ENCODE data around the gene ABAT. TPM values are rescaled to one million over a fixed set of nuclear protein-coding genes. Genes with fewer than 3 reads are reported as not detected.

The ABAT gene
- 4.7 TPM for total RNA-seq (2021; ENCODE audit: unreplicated experiment)
- 1.5 and 2.1 TPM in 2 replicates for polyA plus RNA-seq (2012)
- Bru-seq, nascent RNA, result percentile 40 among the genes with signal in this experiment
- percentile 56 among the genes with signal in this experiment for BruChase-seq, experiment 1, labeled RNA remaining after a 6-hour chase
- BruChase-seq, experiment 2, labeled RNA remaining after a 2-hour chase, result percentile 49 among the genes with signal in this experiment
- long read RNA-seq, partial matches to known transcripts, result 7 of 9 reads
- long read RNA-seq, other reads (novel, unspliced or antisense), result 2 of 9 reads

GRCh38 chr16:8674413-8675022, at the start of gene ABAT:
ABAT (plus strand) TSS chr16:8674617; CDS start chr16:8735740, 61,123 bp downstream.
- peak within 1 kb of the TSS; percentile 59 to 67 for H3K4me3 ChIP-seq (replicated peaks in 1 of 2; ENCODE audit: low read depth in 1 of 2, low read length in 2 of 2)
- no peaks in the 10 kb centered on the region for H4K20me1 ChIP-seq (ENCODE audit: insufficient read depth)
- BruUV-seq (replicated peaks), result no TSS peak
- no peaks in the 10 kb centered on the region; a peak in 1 of 4 replicates for H3K9me3 ChIP-seq (ENCODE audit: control insufficient read depth in 1 of 2, insufficient read depth in 1 of 2, low read depth in 1 of 2, low read length in 2 of 2)
- DNase-seq (ENCODE audit: low read depth, low spot score) (peak; percentile 37), ATAC-seq (peak; percentile 99)
- H3K79me2 ChIP-seq (ENCODE audit: insufficient read depth, low read length), result no peaks in the 10 kb centered on the region
- CTCF ChIA-PET, result interaction anchor here (1.0 to 1.4 kb wide), 2 partner anchors 39 to 464 kb away, joined by 3 to 5 read pairs; no protein-coding TSS in a partner anchor
- no peaks in the 10 kb centered on the region for H3K9me2 ChIP-seq (ENCODE audit: insufficient read depth)
- intact Hi-C loops (cut with micrococcal nuclease), result no loop called here
- H3K4me2 ChIP-seq (ENCODE audit: low read length), result peak within 1 kb of the TSS; percentile 94
- H2AFZ ChIP-seq (ENCODE audit: low read depth, low read length, poor library complexity, severe bottlenecking), result peak within 1 kb of the TSS; percentile 85
- RAD21 ChIA-PET (ENCODE audit: low non-redundant PET in 1 of 2, low total read pairs in 2 of 2, uncharacterized antibody in 2 of 2, unreplicated experiment in 2 of 2), result no interaction called here
- H3K36me3 ChIP-seq (ENCODE audit: control insufficient read depth in 1 of 2, insufficient read depth in 2 of 2, low read length in 2 of 2), result no peaks in the 10 kb centered on the region
- H3K27ac ChIP-seq (ENCODE audit: low read depth, low read length), result no peak within 1 kb of the TSS; the same call in 1 of the 2 replicates
- no peaks in the 10 kb centered on the region for H3K27me3 ChIP-seq (ENCODE audit: insufficient read depth, low read length)
- TF ChIP-seq POLR2A (IDR thresholded peaks at IDR 0.05; ENCODE audit: borderline replicate concordance, extremely low read depth, insufficient read depth, insufficient read length) (peak; percentile 37), ZFX (IDR thresholded peaks at IDR 0.05) (no peak), SP1 (IDR thresholded peaks at IDR 0.05; ENCODE audit: low read depth) (peak; percentile 50; the same call in 1 of the 2 replicates)
- POLR2A ChIA-PET, result interaction anchor here (0.6 kb wide), 1 partner anchor 417 kb away, joined by 3 read pairs; the partner anchor contains the start of gene HAPSTR1
- H3K9ac ChIP-seq (ENCODE audit: low read length), result peak within 1 kb of the TSS; percentile 44
- peaks cover 8 to 43% of the 10 kb centered on the region in 2 experiments; a peak in 3 of 4 replicates for H3K4me1 ChIP-seq (ENCODE audit: control insufficient read depth in 1 of 2, insufficient read depth in 2 of 2, low read length in 2 of 2)

GRCh38 chr16:8625491-8626087, 48.8 kb upstream of the ABAT start:
- BruUV-seq (replicated peaks), result no TSS peak
- TF ChIP-seq SIN3A (IDR thresholded peaks at IDR 0.05; ENCODE audit: low read depth), result no peak
- TF ChIP-seq EZH2 (IDR thresholded peaks at IDR 0.05), result no peak
- RAD21 ChIA-PET (ENCODE audit: low non-redundant PET in 1 of 2, low total read pairs in 2 of 2, uncharacterized antibody in 2 of 2, unreplicated experiment in 2 of 2), result no interaction called here
- Histone ChIP-seq H2AFZ (ENCODE audit: low read depth, low read length, poor library complexity, severe bottlenecking) (no peak overlapping the region), H3K9me3 (ENCODE audit: control insufficient read depth in 1 of 2, insufficient read depth in 1 of 2, low read depth in 1 of 2, low read length in 2 of 2) (no peaks in the 10 kb centered on the region), H3K4me1 (ENCODE audit: control insufficient read depth in 1 of 2, insufficient read depth in 2 of 2, low read length in 2 of 2) (peaks cover 7 to 17% of the 10 kb centered on the region in 2 experiments; a peak in 3 of 4 replicates), H3K4me3 (replicated peaks in 1 of 2; ENCODE audit: low read depth in 1 of 2, low read length in 2 of 2) (no peak overlapping the region), H3K36me3 (ENCODE audit: control insufficient read depth in 1 of 2, insufficient read depth in 2 of 2, low read length in 2 of 2) (peaks cover 36 to 40% of the 10 kb centered on the region in 2 experiments; a peak in 3 of 4 replicates), H3K9me2 (ENCODE audit: insufficient read depth) (no peaks in the 10 kb centered on the region), H3K4me2 (ENCODE audit: low read length) (no peak overlapping the region), H3K79me2 (ENCODE audit: insufficient read depth, low read length) (peaks cover 49% of the 10 kb centered on the region), H3K27ac (ENCODE audit: low read depth, low read length) (no peak overlapping the region), H3K27me3 (ENCODE audit: insufficient read depth, low read length) (no peaks in the 10 kb centered on the region), H3K9ac (ENCODE audit: low read length) (no peak overlapping the region), H4K20me1 (ENCODE audit: insufficient read depth) (no peaks in the 10 kb centered on the region)
- ATAC-seq (no peak), DNase-seq (ENCODE audit: low read depth, low spot score) (no peak)
- CTCF ChIA-PET, result no interaction called here
- intact Hi-C loops (cut with micrococcal nuclease), result no loop called here
- POLR2A ChIA-PET, result no interaction called here
